Measurements from ENCODE around the gene CTNNA3.

Gene CTNNA3

DNA sequence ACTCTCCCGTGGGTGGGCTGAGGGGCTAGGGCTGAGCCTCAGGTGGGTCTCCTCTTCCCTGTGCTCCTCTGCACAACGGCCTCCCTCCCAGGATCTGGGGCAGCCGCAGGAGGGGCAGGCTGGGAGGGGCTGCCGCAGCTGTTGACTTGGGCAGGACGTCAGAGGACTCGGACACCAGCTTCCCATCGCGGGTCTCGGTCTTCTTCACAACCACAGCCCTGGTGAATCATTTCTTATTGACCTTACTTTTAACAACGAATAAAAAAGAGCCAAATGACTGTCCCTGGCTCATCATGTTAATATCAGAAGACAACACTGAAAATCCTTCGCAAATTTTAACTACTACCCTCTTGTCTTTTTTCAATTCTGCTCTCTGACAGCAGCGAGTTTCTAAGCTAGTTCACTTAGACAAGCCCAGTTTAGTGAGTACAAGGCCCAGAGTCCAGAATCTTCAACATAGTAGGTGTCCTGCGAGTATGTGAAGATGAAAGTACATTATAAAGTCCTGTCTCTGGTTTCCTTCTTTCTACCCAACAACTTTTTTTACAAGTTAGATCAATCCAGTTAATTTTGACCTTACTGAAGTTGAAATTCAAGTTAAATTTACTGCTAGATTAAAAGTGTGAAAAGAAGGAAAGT lies 32.4 kb downstream of the CTNNA3 start:
- no peak for TF ChIP-seq CTCF (IDR thresholded peaks at IDR 0.05; ENCODE audit: low read depth, low read length)

DNA sequence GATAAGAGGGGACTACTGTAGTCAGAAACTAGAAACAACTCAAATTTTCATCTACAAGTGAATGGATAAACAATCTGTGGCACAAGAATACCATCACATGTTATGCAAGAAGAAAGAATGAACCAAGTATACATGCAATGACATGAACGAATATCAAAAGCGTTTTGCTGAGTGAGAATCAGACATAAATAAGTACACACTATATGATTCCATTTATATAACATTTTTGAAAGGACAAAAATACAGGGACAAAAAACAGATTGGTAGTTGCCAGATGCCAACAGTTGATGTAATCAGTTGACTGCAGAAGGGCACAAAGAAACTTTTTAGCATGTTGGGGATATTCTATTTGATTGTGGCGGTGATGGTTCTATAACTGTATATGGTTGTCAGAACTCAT lies 33.6 kb downstream of the CTNNA3 start:
- TF ChIP-seq CTCF (IDR thresholded peaks at IDR 0.05; ENCODE audit: low read depth, low read length) = no peak
- H3K4me3 ChIP-seq (ENCODE audit: low read depth, low read length) = no peak overlapping the region

More for the DNA sequence above, 32.4 kb downstream of the CTNNA3 start:
- H3K4me3 ChIP-seq (ENCODE audit: low read depth, low read length) = no peak overlapping the region

GRCh38 chr10:67659497-67659896 lies 36.5 kb downstream of the CTNNA3 start:
- H3K4me3 ChIP-seq (ENCODE audit: low read depth, low read length) = no peak overlapping the region
- TF ChIP-seq CTCF (IDR thresholded peaks at IDR 0.05; ENCODE audit: low read depth, low read length) = no peak

DNA sequence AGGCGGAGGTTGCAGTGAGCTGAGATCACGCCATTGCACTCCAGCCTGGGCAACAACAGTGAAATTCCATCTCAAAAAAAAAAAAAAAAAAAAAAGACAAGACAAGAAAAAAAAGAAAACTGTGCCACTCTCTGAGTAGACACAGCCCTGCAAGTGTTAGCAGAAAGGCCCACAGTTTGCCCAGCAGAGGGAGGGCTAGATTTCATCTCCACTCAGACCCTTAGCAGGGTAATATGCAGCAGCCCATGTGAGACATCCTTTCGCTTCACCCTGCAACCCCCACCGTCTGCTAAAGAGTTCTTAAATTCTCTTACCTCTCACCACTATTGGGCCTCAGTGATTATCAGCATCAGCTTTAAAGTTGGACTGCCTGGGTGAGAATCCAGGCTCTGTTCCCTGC lies 38.2 kb downstream of the CTNNA3 start:
- H3K4me3 ChIP-seq (ENCODE audit: low read depth, low read length) = no peak overlapping the region
- no peak for TF ChIP-seq CTCF (IDR thresholded peaks at IDR 0.05; ENCODE audit: low read depth, low read length)

DNA sequence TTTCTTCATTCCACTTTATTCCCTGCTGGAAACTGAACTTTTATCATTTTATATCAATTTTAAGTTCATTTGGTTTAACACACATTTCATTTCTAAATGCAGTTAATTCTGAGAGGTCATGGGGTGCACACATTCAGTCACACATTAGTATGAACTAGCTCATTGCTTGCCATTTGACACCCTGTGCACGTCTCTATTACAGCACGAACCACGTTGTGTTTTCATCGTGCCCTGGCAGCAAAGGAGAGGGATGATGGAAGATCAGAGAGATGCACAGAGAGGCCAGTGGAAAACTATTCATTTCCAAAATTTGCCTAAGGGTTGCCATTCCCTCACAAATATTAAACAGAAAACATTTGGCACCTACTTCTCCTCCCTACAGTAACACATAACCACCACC lies 45.4 kb downstream of the CTNNA3 start:
- no peak overlapping the region for H3K4me3 ChIP-seq (ENCODE audit: low read depth, low read length)
- no peak for TF ChIP-seq CTCF (IDR thresholded peaks at IDR 0.05; ENCODE audit: low read depth, low read length)

DNA sequence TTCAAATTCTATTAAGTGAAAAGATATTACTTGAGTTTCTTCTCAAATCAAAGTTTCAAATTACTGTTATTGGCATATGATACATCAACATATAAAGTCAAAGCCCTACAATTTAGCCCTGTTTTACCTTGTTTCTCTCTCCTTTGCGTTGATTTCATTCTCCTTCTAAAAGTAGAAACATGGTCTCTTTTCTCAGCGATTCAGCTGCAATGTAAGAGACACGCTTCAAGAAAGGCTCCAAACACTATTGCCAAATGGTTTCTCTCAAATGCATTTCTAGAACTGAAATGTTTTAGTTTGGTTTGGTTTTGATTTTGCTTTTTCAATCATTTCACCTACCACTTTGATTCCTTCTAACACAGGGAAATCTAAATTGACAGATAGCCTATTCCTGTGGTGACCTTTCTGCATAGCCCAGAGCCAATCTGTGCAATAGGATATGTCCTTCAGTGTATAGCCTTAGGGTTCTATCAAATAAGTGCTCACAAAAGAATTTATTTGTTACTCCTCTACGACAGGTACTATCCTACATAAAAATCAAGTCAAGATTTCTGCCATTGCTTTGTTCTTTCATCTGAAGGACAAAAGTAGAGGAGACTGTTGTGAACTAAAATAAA lies 47.3 kb downstream of the CTNNA3 start:
- H3K4me3 ChIP-seq (ENCODE audit: low read depth, low read length) = no peak overlapping the region
- TF ChIP-seq CTCF (IDR thresholded peaks at IDR 0.05; ENCODE audit: low read depth, low read length) = no peak

DNA sequence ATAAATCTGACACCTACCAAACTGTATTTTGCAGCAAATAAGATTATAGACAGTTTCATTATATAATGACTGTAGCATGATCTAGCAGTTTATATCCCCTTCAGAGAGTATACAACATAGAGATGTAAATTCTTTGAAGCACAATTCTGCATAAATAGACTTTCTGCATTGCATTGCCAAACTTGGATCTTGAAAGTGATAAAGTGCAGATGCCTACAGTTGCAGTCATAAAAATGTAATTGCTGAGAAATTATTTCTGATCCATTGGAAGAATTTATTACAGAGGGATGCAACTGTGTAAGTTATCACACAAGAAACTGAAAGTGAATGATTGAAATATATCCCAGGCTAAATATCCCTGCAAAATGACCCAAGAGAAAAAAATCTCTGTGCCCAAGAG lies 65.1 kb downstream of the CTNNA3 start:
- H3K4me3 ChIP-seq (ENCODE audit: low read depth, low read length) = no peak overlapping the region

More for the DNA sequence above, 65.1 kb downstream of the CTNNA3 start:
- TF ChIP-seq CTCF (IDR thresholded peaks at IDR 0.05; ENCODE audit: low read depth, low read length) = no peak
